Activated T-helper 2 cell treated with anti-CD3 and anti-CD28 coated beads, Interferon-gamma antibody, Interleukin-2, Interleukin-4, amounts not matched to agents 10 μg/mL and 5 μg/mL and 100 μg/mL, durations not matched to agents 14 hours and 24 hours and 36 hours (primary cell): ENCODE data around the gene EIF2B2. TPM values are rescaled to one million over a fixed set of nuclear protein-coding genes. Genes with fewer than 3 reads are reported as not detected.

ENCODE experiments used
- DNase-seq: peaks from one replicate; pipeline ENCODE4 v3.0.0; 2021; ENCODE audit warnings: low spot score
- H3K27ac Mint-ChIP-seq: one replicate; pipeline ENCODE4 v1.8.0; 2021; ENCODE audit warnings: mixed read lengths
- H3K27me3 Mint-ChIP-seq: one replicate; pipeline ENCODE4 v1.8.0; 2021; ENCODE audit warnings: low read depth, mixed read lengths
- H3K36me3 Mint-ChIP-seq: one replicate; pipeline ENCODE4 v1.8.0; 2021; ENCODE audit warnings: low read depth, mixed read lengths
- H3K4me1 Mint-ChIP-seq: one replicate; pipeline ENCODE4 v1.8.0; 2021; ENCODE audit warnings: low read depth, mixed read lengths
- H3K4me3 Mint-ChIP-seq: one replicate; pipeline ENCODE4 v1.8.0; 2021; ENCODE audit warnings: low read depth, mild to moderate bottlenecking, moderate library complexity, mixed read lengths
- H3K9me3 Mint-ChIP-seq: one replicate; pipeline ENCODE4 v1.8.0; 2021; ENCODE audit warnings: mixed read lengths
- intact Hi-C: fragments of 100-400 bp; cut with micrococcal nuclease; formaldehyde crosslinking; loops from one replicate; pipeline ENCODE4 v1.15.1; 2023
- total RNA-seq: library from RNA; stranded (reverse); gene quantifications from 2 replicates; pipeline ENCODE4 v1.2.3, GENCODE V29; 2022

The EIF2B2 gene
- total RNA-seq, 1 donor from 2014 or later: 50.4 TPM

DNA sequence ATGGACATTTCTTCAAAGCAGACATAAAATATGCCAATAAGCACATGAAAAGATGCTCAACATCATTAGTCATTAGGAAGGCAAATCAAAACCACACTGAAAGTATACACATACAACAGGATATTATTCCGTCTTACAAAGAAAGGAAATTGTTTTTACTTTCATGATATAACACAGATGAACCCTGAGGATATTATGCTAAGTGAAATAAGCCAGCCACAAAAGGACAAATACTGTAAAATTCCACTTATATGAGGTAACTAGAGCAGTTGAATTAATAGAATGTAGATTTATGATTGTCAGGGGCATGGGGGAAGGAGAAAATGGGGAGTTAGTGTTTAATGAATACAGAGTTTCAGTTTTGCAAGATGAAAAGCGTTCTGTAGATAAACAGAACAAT is 56.9 kb downstream of the EIF2B2 start:
- Mint-ChIP-seq H3K4me3 (no peak overlapping the region), H3K27ac (no peak overlapping the region), H3K9me3 (peaks cover 3% of the 10 kb centered on the region), H3K4me1 (peaks cover 32% of the 10 kb centered on the region), H3K27me3 (no peaks in the 10 kb centered on the region), H3K36me3 (peaks cover 60% of the 10 kb centered on the region)
- intact Hi-C loops: loop anchor here (5.0 kb wide), 1 partner anchor 57 kb away; the partner anchor contains the start of gene EIF2B2
- no peak for DNase-seq

DNA sequence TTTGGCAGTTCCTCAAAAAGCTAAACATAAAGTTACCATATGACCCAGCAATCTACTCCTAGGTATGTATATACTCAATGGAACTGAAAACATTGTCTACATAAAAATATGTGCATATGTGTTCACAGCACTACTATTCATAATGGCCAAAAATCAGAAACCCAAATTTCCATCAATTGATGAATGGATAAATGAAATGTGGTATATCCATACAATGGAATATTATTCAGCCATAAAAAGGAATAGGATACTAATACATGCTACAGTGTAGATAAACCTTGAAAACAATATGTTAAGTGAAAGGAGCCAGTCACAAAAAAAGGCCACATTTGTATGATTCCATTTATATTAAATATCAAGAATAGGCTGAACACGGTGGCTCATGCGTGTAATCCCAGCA is 57.7 kb downstream of the EIF2B2 start:
- no peak for DNase-seq
- Mint-ChIP-seq H3K9me3 (peaks cover 3% of the 10 kb centered on the region), H3K4me1 (peaks cover 34% of the 10 kb centered on the region), H3K36me3 (peaks cover 56% of the 10 kb centered on the region), H3K4me3 (no peak overlapping the region), H3K27ac (no peak overlapping the region), H3K27me3 (no peaks in the 10 kb centered on the region)
- intact Hi-C loops: loop anchor here (5.0 kb wide), 1 partner anchor 58 kb away; the partner anchor contains the start of gene EIF2B2

Other genes with a start within 250 kb of the EIF2B2 start
- gene YLPM1, start 239.6 kb upstream of the EIF2B2 start, total RNA-seq: 71.7 and 75.1 TPM in 2 replicates
- gene PROX2, start 126.8 kb upstream of the EIF2B2 start, total RNA-seq: 0.05 and 0.34 TPM in 2 replicates
- 102 and 103 TPM in 2 replicates for gene DLST, start 121.0 kb upstream of the EIF2B2 start, total RNA-seq
- 10.8 and 12.0 TPM in 2 replicates for gene RPS6KL1, start 79.7 kb upstream of the EIF2B2 start, total RNA-seq
- 0.34 and 0.39 TPM in 2 replicates for gene PGF, start 47.3 kb upstream of the EIF2B2 start, total RNA-seq
- gene MLH3, start 48.5 kb downstream of the EIF2B2 start, total RNA-seq: 28.2 and 28.3 TPM in 2 replicates
- 42.8 and 43.5 TPM in 2 replicates for gene ACYP1, start 61.1 kb downstream of the EIF2B2 start, total RNA-seq
- 0.94 and 1.5 TPM in 2 replicates for gene ZC2HC1C, start 66.7 kb downstream of the EIF2B2 start, total RNA-seq
- 58.1 and 69.8 TPM in 2 replicates for gene NEK9, start 124.1 kb downstream of the EIF2B2 start, total RNA-seq
- gene TMED10, start 173.7 kb downstream of the EIF2B2 start, total RNA-seq: 231 and 248 TPM in 2 replicates